Hippocampal formation (tissue), 2 donors: ENCODE data around the gene MIER3.

ENCODE experiments used
- DNase-seq, 2 donors: peaks; one replicate each; lab custom pipeline; 2025; lab: John Stamatoyannopoulos, UW

Gene MIER3

DNA sequence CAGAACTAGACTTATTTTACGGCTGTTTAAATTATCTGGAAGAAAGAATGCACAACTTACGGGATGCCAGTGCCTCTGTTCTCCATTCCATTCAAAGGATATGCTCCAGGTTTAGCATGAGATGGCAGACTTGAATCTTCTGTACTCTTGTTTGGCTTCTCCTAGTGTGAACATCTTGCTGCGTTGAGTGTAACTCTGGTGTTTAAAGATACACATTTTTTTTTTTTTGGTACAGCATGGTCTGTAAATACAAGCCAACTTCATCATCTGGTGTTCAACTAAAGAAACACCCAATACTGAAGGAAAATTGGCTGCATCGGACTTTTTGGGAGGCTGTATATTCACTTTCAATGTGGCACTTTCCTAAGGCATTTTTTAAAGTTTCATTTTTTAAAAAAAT lies 7.4 kb upstream of the MIER3 start:
- no peak for DNase-seq

DNA sequence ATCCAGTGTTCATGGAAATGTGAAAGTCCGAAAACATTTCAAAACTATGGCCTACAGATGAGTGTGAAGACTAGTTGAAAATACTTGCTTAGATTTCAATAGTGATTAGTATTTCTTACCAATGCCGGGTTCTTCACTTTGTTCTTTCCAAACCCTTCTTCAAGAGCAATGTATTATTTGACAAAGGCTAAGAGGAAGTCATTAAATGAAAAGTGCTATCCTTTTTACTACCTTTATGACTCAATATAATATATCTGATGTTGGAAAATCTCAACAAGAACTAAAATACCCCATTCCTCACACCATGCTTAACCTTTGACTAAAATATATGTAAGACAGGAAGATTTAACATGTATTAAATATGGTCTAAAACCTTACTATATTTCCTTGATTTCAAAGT lies 6.7 kb upstream of the MIER3 start:
- no peak for DNase-seq

DNA sequence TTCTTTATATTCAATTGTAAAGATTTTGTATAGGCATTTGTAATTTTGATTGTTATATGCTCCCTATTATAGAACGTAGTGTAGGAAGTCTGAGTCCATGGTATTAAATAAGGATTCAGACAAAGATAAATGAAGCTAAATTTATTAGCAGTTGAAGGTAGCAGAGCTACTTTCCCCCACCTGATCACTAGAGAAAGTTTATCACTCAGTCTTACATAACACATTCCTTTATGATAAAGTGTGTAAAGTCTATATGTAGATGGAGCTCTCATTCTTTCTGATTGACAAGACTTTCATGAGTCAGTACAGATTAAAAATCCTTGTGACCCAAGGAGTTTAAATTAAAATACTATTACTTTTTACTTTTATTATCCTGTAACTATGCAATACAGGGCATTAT lies 2.3 kb upstream of the MIER3 start:
- no peak for DNase-seq

DNA sequence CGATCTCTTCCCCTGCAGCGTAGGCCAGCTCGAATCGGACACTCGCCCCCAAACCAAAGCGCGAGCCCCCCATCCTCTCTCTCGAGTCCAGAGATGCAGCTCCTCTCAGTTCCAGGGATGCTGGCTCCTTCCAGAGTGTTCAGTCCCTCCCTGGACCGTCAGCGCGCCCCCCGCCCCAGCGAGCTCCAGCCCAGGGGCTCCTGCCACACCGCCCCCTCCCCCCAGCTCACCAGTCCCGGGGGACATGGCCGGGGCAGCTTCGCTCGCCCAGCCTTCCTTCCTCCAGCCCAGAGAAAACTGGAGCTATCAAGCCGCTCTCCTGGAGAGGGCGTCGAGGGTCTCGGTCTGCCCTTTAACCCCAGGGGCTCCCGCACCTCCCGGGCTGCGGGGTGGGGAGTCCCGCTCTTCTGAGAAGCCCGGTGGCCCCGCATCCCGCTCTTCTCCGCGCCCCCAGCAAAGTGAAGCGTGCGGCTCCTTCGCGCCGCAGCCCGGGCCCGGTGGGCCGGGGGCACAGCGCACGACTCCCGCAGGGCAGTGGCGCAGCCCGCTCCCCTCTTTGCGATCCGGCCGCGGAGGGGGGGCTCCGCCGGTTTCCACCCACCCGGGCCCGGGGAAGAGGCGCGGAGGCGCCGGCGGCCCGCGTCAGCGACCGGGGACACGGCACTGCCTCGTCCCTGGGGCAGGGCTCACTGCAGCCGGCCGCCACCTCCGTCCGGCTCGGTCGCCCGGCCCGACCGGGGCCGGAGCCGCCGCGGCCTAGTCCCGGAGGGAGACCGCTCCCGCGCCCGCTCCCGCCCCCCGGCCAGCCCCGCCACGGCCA lies 587 bp downstream of the MIER3 start:
- DNase-seq = peak in 1 of 2 donors; percentile 50

DNA sequence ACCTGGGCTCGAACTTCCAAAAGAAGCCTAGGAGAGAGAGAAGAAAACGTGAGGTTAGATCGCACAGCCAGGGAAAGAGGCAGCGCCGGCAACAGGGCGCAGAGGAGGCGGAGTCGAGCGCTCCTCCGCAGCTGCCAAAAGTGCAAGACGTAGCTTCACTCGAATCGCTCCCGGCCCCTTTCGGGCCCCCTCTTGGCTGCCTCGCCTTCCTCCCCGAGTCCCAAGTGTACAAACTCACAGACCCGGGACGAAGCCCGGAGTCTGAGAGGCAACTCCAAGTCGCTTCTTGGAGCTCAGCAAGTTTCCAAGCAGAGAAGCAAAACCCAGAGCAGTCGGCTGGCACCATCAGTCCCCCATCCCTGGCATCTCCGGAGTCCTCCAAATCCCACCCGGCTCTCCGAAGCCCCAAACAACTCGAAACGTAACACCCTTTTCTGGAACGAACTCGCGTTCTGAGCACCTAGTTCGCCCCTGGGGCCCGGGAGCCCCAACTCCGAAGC lies 1.2 kb downstream of the MIER3 start:
- DNase-seq = peak; percentile 50 to 57

DNA sequence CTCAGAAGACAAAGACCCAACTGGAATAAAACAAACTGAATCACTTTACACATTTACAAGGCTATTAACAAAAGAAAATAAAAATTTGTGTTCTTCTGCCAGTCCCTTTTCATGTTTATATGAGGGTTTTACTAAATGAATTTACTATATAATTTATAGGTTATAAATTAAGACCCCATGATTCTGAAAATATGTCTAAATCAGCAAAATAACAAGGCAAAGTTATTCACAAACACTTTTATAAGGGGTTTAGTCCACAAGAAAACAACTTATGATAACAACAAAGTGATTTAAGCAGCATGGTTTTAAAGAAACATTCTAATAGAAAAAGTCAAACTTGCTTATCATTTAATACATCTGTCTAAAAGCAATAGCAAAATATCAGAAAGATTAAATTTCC lies 4.9 kb downstream of the MIER3 start:
- DNase-seq = no peak

DNA sequence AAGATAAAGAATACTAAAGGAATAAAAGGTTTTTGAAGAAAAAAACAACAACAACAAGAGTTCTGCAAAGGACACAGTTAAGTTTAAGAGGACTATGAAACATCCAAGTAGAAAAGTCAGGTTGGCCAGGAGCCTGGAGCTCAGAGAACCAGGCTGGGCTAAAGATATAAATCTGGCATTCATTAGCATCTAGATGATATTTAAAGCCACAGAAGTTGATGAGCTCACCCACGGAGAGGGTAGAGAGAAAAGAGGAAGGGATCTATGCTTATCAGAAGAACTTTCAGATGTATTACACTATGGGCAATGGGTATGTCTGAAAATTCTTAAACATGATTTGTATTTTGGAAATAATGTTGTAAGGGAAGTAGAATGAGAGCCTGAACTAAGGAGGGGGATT lies 9.9 kb downstream of the MIER3 start:
- DNase-seq = no peak

DNA sequence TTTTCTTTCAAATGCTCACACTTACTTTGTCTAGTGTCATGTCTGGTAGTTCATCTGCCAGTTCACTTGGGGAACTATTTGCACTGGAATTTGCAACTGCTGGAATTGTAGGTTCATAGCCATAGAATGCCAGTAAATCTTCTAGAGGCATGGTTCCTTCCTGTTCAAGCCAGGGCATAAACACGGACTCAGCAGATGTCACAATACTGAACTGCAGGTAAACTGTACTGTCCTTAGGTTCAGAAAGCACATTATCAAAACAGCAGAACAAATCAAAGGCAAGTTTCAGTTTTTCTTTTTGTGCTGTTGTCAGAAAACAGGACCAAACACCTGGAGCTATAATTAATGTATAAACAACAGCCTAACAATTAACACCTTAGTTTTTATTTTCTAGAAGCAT lies 13.1 kb downstream of the MIER3 start:
- DNase-seq = no peak

DNA sequence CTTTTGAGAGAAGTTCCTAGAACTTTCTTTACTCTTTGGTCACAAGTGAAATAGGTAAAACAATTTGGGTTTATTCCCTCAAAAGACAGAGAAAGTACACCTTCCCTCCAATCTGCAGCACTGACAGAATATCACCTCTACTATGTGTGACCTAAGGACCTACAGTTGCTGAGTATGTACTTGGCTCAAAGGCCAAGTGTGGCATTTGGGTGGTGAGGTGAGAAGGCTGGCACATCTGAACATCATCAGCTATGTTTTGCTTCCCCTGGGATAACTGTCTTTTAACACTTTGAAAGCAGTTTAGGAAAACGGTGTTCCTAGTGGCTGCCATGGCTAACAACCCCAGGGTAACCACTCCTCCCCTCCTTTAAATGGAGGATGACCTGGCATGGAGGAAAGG lies 17.6 kb downstream of the MIER3 start:
- no peak for DNase-seq

DNA sequence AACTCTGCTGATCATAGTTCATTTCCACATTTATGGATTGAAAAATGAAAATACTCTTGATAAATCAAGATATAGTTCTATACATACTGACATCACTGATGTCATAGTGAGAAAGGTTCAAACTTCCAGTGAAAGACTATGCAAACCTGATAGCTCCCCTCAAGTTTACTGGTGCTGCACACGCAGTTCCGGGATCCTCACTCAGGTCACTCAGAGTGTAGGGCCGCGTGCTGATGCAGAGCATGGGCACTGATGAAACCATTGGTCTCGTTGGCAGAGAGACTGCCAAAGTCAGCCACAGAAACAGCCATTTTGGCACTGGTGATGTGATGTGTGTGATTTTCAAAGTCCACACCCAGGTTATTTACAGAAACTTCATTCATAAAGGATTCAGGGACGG lies 29.0 kb downstream of the MIER3 start:
- no peak for DNase-seq

DNA sequence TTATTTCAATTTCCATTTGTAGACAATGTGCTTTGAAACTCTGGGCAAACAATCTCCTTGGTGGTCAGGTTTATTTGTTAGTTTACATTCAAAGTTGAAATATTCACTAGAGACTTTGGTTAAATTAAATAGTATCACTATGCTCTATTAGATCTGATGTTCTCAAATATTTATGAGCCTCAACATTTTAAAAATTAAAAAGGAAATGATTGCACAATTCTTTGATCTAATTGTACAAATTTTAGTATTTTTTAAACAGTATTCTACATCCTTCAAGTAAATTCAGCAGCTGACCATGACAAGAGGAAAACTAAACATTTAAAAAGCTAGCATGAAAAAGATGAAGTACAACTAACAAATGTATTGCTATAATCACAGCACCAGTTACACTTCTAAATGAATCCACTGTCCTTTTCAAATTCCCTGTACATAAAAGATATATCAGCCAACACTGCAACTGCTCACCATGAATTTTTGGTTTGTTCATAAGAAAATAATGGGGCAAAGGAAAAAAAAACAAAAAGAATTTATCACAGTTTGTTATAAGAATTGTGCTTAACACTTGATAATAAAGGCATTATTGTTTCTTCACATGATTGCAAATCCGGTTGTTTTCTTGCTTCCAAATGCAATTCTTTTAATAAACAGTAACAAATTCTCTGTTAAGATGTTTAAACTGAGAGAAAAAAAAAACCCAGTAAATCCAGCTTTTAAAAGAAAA lies 31.8 kb downstream of the MIER3 start:
- DNase-seq = no peak

DNA sequence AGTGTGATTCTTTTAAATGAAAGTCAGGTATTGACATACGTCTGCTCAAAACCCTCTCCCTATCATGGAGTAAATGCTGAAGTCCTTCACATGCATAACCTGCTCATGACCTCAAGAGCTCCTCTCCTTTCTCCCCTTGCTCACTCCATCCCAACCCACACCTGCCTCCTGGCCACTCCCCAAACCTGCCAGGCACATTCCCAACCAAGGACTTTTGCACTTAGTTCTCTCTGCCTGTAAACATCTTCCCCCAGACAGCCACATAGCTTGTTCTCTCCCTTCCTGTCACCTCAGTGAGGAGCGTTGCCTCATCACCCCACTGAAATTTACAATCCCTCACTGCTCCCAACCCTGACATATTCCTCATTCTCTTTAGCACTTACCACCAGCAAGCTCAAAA lies 33.9 kb downstream of the MIER3 start:
- no peak for DNase-seq

DNA sequence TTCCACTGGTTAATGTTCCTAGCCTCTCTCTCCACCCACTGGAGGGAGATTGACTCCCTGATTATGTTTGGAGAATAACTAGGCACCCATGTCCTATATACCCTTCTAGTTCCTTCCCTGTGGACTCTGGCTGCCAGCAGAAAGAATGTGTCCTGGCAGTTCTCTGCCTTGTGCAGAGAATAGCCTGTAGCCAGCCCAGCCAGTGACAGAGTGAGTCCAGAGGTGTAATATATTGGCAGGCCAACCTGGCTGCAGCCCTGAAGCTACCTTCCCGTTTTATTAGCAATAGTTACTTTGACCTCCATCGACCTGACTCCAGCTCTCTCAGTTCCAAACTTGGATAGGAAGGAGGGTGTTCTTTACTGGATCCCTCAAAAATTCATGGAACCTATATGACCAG lies 34.4 kb downstream of the MIER3 start:
- no peak for DNase-seq

DNA sequence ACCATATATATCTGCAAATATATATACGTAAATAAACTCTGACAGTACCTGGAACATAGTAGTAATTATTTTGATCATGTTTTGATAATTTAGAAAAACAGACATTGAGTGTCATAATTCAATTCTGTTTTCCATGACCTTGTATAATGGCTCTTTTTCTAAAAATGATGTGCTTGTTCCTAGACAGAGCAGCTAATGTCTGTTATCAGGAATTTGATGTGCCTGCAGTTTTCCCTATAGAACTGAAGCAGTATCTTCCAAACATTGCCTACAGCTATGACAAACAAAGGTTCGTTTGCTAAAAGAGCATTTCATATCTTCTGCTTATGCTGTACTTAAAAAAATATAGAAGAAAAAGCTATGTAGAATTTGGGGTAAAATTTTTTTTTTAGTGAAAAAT lies 37.2 kb downstream of the MIER3 start:
- DNase-seq = no peak

DNA sequence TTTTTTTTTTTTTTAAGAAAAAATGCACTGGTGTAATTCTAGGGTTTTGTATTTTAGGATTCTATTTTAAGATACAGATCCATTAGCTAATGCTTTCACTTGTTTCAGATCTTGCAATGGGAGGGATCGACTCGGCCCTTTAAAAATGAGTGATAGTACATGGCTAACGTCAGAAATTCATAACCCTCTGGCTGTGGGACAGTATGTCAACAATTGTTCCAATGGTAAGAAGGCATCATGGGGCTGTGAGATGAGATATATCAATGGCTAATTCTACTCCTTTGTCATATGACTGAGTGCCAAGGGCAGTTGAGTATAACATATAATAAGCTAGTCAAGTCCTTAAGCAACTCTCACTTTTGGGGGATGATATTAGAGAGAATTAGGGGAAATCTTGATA lies 38.2 kb downstream of the MIER3 start:
- no peak for DNase-seq

DNA sequence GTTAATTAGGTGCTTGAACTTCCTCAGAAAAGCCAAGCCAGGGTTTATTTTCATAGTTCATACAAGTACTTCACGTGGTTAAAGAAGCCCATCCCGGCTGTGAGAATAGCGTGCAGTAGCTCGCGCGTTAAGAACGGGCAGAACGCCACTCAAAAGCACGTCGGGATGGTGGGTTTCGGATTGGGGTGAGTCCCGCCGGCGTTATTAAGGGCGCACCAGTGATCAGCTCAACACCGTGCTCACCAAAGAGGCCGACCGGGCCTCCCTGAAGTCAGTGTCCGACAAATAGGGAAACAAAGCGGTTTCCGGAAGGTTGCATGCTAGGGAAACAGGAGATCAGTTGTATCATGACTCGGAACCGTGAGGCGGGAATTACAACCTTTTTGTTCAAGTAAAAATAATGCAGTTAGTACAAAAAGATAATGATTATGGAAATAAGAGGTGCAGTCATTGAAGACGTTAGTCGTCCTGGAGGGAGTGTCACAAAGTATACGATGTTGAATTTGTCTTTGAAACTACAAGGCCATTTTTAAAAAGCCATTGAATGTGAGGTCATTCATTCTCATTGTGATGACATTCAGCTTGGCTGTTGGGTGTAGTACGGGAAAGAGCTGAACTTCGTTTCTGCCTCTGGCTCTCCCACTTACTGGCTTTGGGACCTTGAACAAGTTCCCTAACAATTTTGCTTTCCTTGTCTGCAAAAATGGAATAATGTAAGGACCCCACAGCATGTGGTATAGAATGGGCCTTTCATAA lies 41.5 kb downstream of the MIER3 start:
- no peak for DNase-seq

DNA sequence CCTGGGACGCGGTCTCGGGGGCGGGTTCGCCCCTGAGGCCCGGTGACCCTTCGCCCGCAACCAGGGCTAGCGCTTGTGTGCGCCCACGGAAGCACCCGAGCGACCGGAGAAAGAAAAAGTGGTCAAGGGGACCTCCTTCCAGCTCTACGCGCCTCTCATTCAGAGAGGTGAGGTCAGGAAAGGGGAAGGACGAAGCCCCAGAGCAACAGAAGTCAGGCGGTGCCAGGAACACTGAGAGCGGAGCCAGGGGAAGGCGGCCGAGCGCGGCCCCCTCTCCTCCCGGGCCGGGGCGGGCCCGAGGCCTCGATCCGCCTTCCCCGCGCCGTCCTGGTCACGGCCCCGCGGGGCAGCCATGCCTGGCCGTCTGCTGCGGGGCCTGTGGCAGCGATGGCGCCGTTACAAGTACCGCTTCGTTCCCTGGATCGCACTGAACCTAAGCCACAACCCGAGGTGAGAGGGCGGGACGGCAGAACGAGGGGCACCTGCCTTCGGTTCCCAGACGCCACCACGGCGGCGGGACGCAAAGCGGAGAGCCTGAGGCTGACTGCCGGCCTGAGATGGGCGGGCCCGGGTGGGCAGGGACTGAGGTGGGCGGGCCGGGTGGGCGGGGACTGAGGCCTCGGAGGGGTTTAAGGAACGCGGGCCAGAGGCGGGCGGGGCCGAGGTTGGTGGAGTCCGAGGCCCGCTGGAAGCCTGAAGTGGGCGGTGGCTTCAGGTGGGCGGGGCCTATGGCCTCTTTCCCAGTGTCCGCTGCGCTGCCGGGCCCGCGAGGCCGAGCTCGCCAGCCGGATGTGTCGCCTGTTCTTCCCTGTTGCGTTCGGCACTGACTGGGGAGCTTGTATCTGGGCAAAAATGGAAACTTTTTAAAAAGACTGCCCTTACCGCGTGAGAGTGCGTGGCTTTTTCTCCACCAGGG lies 42.4 kb downstream of the MIER3 start, which contains the start of gene SETD9:
Gene SETD9, plus strand, starts transcription at position 303 of the 916 bp plus-strand sequence. Its CDS starts 50 bp downstream, at position 353.
- DNase-seq = peak; percentile 97 to 98

DNA sequence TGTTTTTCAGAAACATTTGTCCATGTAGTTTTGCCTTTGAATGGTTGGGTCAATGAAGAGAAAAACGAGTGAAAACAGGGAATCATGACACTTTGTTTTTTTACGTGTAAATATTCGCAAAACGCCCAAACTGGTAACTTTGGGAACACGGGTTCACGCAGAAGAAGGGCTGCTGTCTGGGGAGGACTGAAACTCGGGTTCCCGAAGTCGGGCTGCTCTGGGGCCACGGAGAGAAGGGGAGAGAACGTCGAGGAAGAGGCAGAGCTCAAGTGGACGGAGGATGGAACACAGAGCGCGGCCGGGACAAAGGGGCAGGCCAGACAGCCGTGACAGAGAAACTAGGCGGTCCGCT lies 43.0 kb downstream of the MIER3 start:
- peak in 1 of 2 donors; percentile 84 for DNase-seq

DNA sequence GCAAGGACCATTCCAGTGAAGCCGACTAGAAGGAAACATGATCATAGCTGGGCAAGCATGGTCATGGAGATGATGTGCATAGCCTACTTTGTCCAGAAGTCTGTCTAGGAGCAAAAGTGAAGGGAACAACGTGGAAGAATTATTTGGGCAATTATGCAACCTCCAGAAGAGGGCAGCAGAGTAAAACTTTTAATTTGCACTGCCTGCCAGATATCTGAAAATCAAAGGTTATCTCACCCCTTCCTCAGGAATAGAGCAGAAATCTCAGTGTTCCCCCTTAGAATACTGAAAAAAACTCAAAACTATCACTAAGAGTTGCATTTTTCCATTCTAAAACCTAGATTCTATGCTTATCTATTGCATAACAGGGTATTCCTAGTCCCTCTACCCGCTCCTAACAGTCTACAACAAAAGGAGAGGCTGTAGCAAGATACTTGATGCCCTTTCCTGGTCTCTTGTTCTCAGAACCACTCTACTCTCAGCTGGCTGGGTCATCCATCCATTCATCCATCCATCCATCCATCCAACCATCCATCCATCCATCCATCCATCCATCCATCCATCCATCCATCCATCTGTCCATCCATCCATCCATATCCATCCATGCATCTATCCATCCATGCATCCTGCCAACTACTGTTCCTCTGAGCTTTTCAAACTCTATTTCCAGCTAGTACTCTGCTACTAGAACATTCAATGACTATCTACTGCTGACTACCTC lies 50.9 kb downstream of the MIER3 start:
- DNase-seq = peak; percentile 3 to 58

DNA sequence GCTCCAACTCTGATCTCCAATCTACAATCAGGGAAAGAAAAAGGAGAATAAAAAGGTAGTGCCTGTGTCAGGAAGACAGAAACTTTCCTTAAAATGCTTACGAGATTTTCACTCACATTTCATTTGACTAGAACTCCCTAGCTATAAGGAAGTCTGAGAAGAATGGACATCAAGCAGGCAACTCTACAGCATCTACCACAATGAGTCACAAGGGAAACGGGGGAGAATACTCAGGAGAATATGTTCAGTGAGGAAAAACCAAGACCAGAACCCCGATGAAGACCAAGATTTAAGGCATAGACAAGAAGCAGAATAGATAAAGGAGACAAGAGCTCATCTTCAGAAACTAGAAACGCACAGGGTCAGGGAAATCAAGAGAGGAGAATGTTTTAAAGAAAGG lies 51.5 kb downstream of the MIER3 start:
- no peak for DNase-seq

DNA sequence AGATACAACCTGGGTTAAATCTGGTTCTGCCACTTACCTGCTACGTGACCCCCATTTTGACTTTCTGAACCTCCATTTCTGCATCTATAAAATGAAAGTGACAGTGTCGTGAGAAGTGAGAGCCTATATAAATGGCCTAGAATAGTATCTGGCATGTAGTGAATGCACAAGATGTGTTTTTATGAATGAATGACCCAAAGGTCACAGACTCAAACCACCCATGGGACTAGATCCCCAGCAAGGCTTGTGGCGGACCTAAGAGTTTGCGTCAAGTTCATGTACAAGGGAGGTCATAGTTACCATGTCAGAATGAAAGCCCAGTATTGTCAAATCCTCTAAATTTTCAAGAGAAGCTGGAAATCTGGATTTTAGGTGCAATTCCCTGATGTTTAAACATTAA lies 53.7 kb downstream of the MIER3 start:
- DNase-seq = no peak
